Panc1 (cell line): ENCODE measurements around the gene ADCY4.

Experiments
- SIN3A ChIP-seq: IDR thresholded peaks from 2 replicates; pipeline ENCODE4 v1.6.1; 2012; ENCODE audit warnings: low read depth, mild to moderate bottlenecking, low read length, moderate library complexity, borderline replicate concordance; ENCODE audit not compliant: insufficient read depth
- TF ChIP-seq, protein P1 (sequence below): fragments of 450-650 bp; IDR thresholded peaks from 2 replicates; pipeline ENCODE4 v1.5.1; 2017; ENCODE audit warnings: mild to moderate bottlenecking

DNA sequence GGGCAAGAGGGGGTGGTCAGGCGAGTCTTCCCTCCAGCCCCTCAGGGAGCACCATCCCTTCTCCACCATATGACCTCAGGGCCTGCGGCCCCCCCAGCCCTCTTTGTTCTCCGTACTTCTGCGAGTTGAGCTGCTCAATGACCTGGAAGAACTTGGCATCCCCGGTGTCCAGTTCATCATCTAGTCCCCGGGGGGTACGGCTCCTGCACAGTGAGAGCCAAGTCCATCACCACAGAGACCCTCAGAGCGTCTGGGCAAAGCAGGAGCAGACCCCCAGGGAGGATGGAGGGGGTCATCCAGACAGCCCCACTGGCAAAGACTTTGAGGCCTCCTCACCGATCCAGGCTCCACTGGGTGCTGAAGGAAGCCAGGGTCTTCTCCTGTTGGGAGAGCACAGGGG lies 8.9 kb downstream of the ADCY4 start:
- TF ChIP-seq, protein P1, sequence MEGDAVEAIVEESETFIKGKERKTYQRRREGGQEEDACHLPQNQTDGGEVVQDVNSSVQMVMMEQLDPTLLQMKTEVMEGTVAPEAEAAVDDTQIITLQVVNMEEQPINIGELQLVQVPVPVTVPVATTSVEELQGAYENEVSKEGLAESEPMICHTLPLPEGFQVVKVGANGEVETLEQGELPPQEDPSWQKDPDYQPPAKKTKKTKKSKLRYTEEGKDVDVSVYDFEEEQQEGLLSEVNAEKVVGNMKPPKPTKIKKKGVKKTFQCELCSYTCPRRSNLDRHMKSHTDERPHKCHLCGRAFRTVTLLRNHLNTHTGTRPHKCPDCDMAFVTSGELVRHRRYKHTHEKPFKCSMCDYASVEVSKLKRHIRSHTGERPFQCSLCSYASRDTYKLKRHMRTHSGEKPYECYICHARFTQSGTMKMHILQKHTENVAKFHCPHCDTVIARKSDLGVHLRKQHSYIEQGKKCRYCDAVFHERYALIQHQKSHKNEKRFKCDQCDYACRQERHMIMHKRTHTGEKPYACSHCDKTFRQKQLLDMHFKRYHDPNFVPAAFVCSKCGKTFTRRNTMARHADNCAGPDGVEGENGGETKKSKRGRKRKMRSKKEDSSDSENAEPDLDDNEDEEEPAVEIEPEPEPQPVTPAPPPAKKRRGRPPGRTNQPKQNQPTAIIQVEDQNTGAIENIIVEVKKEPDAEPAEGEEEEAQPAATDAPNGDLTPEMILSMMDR: no peak
- TF ChIP-seq SIN3A: no peak
